Measurements from ENCODE around the gene DPP6. TPM values are rescaled to one million over a fixed set of nuclear protein-coding genes. Genes with fewer than 3 reads are reported as not detected.

Gene DPP6
- total and polyA plus RNA-seq, 2 of the 8 experiments (the other 6 are each of a cell fraction or from before 2014, with no cell fraction given), result 4.7 to 6.8 TPM

DNA sequence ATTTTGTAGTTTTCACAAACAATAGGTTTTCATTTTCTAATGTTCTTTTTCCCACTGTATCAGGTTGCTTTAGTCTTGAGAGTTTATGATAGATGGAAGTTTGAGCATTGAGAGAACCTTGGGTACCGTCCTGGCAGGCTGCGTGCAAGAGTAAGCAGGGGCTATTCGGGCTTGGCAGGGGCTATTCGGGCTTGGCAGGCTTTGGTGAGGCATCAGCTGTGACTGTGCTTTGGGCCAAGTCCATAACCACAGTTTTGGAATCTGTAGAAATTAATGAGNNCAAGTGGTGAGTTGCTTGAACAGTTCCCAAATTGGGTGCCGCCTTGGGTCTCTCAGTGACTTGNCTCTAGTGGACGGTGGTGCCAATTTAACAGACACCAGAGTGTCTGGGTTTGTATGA lies 526.1 kb downstream of the DPP6 start (continued):
- no peak for TF ChIP-seq TEAD4 (IDR thresholded peaks at IDR 0.05; ENCODE audit: low read depth, low read length)
- no peak for TF ChIP-seq HDAC2 (IDR thresholded peaks at IDR 0.05; ENCODE audit: borderline replicate concordance in 1 of 2, low read depth in 2 of 2, low read length in 2 of 2)
- TF ChIP-seq POLR2A (IDR thresholded peaks at IDR 0.05; ENCODE audit: control extremely low read depth in 1 of 2, low read depth in 2 of 2, low read length in 2 of 2), result no peak
